SU-DHL-6 (cell line): Measurements from ENCODE around the gene UBE2D3.

ENCODE experiments used
- H2AFZ ChIP-seq: fragments of 200-600 bp; sonication (generic); 2 replicates; pipeline ENCODE4 v1.6.1; 2014; ENCODE audit warnings: low read depth, mild to moderate bottlenecking, moderate library complexity, mixed read lengths, antibody characterized with exemption, low read length; ENCODE audit not compliant: severe bottlenecking
- H3F3A ChIP-seq: fragments of 200-600 bp; shearing (Covaris generic); 2 replicates; pipeline ENCODE4 v1.6.0; 2016; ENCODE audit warnings: antibody characterized with exemption, mild to moderate bottlenecking; ENCODE audit not compliant: insufficient read depth
- H3K27ac ChIP-seq: fragments of 200-600 bp; sonication (generic); 2 replicates; pipeline ENCODE4 v1.5.1; 2016; ENCODE audit warnings: low read depth, mild to moderate bottlenecking, low read length, moderate library complexity, mixed read lengths
- H3K27me3 ChIP-seq: fragments of 200-600 bp; sonication (generic), shearing (Covaris generic); 2 replicates; pipeline ENCODE4 v1.6.0; 2014; ENCODE audit warnings: mild to moderate bottlenecking, low read length
- H3K36me3 ChIP-seq: fragments of 200-600 bp; sonication (generic); 2 replicates; pipeline ENCODE4 v1.6.1; 2014; ENCODE audit warnings: mild to moderate bottlenecking, low read length, mixed read lengths
- H3K4me2 ChIP-seq: fragments of 300-600, 200-600 bp; shearing (Covaris generic), sonication (generic); 2 replicates; pipeline ENCODE4 v1.6.0; 2014; ENCODE audit warnings: low read length, low read depth, mild to moderate bottlenecking; ENCODE audit not compliant: poor library complexity, severe bottlenecking
- H3K4me3 ChIP-seq: fragments of 200-600 bp; sonication (generic); 2 replicates; pipeline ENCODE4 v1.5.1; 2014; ENCODE audit warnings: antibody characterized with exemption, low read length, mild to moderate bottlenecking, mixed read lengths; ENCODE audit not compliant: insufficient read depth, poor library complexity, severe bottlenecking
- H3K79me2 ChIP-seq: fragments of 200-600 bp; sonication (generic); 2 replicates; pipeline ENCODE4 v1.6.1; 2014; ENCODE audit warnings: mild to moderate bottlenecking, low read length, moderate library complexity; ENCODE audit not compliant: insufficient read depth
- H3K9ac ChIP-seq: fragments of 200-600 bp; sonication (generic); 2 replicates; pipeline ENCODE4 v1.7.0; 2014; ENCODE audit warnings: mild to moderate bottlenecking, low read length
- H3K9me2 ChIP-seq: fragments of 200-600 bp; sonication (generic); replicated peaks from 2 replicates; pipeline ENCODE4 v1.6.1; 2014; ENCODE audit warnings: low read length; ENCODE audit not compliant: insufficient read depth
- H3K9me3 ChIP-seq: fragments of 200-600 bp; sonication (generic); 2 replicates; pipeline ENCODE4 v1.6.1; 2014; ENCODE audit warnings: low read length, mixed read lengths; ENCODE audit not compliant: insufficient read depth
- H4K20me1 ChIP-seq: fragments of 200-600 bp; sonication (generic); 2 replicates; pipeline ENCODE4 v1.6.1; 2014; ENCODE audit warnings: low read depth, mild to moderate bottlenecking, antibody characterized with exemption, low read length, moderate library complexity, mixed read lengths
- EZH2phosphoT487 ChIP-seq: fragments of 200-600 bp; sonication (generic), shearing (Covaris generic); conservative IDR thresholded peaks from 2 replicates; pipeline ENCODE4 v1.6.1; 2018; ENCODE audit warnings: mild to moderate bottlenecking, antibody characterized with exemption, low read length, moderate library complexity, mixed read lengths
- TF ChIP-seq, protein P1 (sequence below): fragments of 200-600 bp; sonication (generic); IDR thresholded peaks from one replicate; pipeline ENCODE4 v1.5.1; 2017; ENCODE audit warnings: antibody characterized with exemption, mild to moderate bottlenecking, low read length, moderate library complexity; ENCODE audit not compliant: insufficient read depth, poor library complexity, severe bottlenecking

The UBE2D3 gene

DNA sequence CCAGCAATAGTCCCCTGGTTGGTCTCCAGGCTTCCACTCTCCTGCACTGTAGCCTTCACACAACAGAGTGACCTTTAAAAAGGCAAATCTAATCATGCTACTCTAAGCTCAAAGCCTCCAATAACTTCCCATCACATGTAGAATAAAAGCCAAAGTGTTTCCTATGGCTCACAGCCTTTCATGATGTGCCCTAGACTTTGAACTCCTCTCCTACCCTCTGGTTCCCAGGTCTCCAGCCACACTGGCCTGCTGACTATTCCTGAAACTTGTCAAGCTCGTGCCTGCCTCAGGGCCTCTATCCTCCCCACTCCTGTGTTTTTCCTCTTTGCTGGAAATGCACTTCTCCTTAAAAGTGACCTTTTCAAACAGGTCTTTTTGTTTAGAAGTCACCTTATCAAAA is 69.7 kb downstream of the UBE2D3 start:
- H4K20me1 ChIP-seq: no peaks in the 10 kb centered on the region
- H3K9me3 ChIP-seq: no peaks in the 10 kb centered on the region
- H3K79me2 ChIP-seq: peaks cover 35% of the 10 kb centered on the region; the same call in 1 of the 2 replicates
- no peak overlapping the region for H3K9ac ChIP-seq
- TF ChIP-seq, protein P1, sequence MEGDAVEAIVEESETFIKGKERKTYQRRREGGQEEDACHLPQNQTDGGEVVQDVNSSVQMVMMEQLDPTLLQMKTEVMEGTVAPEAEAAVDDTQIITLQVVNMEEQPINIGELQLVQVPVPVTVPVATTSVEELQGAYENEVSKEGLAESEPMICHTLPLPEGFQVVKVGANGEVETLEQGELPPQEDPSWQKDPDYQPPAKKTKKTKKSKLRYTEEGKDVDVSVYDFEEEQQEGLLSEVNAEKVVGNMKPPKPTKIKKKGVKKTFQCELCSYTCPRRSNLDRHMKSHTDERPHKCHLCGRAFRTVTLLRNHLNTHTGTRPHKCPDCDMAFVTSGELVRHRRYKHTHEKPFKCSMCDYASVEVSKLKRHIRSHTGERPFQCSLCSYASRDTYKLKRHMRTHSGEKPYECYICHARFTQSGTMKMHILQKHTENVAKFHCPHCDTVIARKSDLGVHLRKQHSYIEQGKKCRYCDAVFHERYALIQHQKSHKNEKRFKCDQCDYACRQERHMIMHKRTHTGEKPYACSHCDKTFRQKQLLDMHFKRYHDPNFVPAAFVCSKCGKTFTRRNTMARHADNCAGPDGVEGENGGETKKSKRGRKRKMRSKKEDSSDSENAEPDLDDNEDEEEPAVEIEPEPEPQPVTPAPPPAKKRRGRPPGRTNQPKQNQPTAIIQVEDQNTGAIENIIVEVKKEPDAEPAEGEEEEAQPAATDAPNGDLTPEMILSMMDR: no peak
- TF ChIP-seq EZH2phosphoT487: no peak
- H3K4me3 ChIP-seq: no peak overlapping the region
- H3K4me2 ChIP-seq: no peak overlapping the region
- no peaks in the 10 kb centered on the region for H3K36me3 ChIP-seq
- no peaks in the 10 kb centered on the region for H3K27me3 ChIP-seq
- no peaks in the 10 kb centered on the region for H3F3A ChIP-seq
- H2AFZ ChIP-seq: no peak overlapping the region
- H3K9me2 ChIP-seq: no peaks in the 10 kb centered on the region
- H3K27ac ChIP-seq: no peak overlapping the region

DNA sequence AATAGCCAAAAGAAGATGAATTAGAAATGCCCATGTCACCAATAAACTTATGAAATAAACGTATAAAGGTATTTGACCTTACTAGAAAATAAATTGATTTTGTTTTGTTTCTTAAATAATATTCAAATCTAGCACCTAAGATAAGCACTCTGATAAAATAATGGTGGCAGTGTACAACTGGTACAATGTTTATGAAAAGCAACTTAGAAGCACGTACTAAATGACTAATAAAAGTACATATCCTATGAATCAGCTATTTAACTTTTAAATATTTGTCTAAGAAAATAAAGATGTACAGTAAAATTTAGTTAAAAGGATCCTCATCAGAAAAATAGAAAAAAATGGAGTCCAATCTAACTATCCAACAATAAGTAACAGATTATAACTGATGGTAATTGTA is 73.3 kb downstream of the UBE2D3 start:
- peaks cover 24% of the 10 kb centered on the region; the same call in 1 of the 2 replicates for H3K79me2 ChIP-seq
- no peaks in the 10 kb centered on the region for H4K20me1 ChIP-seq
- H3F3A ChIP-seq: no peaks in the 10 kb centered on the region
- no peaks in the 10 kb centered on the region for H3K9me2 ChIP-seq
- no peak overlapping the region for H3K4me2 ChIP-seq
- no peaks in the 10 kb centered on the region for H3K36me3 ChIP-seq
- no peak overlapping the region for H3K9ac ChIP-seq
- no peaks in the 10 kb centered on the region for H3K27me3 ChIP-seq
- no peak overlapping the region for H3K4me3 ChIP-seq
- no peak overlapping the region for H3K27ac ChIP-seq
- H2AFZ ChIP-seq: no peak overlapping the region
- no peak for TF ChIP-seq EZH2phosphoT487
- TF ChIP-seq, protein P1: no peak
- no peaks in the 10 kb centered on the region for H3K9me3 ChIP-seq

DNA sequence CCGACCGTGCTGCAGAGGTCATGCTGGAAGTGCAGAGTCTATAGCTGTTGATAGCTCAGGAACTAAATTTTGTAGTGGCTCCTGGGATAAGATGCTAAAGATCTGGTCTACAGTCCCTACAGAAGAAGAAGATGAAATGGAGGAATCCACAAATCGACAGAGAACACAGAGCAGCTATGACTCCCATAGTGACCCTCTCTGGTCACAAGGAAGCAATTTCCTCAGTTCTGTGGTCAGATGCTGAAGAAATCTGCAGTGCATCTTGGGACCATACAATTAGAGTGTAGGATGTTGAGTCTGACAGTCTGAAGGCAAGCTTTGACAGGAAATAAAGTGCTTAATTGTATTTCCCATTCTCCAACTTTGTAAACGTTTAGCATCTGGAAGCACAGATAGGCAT is 75.4 kb downstream of the UBE2D3 start:
- Histone ChIP-seq H3K4me3 (no peak overlapping the region), H3K27me3 (no peaks in the 10 kb centered on the region), H3K27ac (no peak overlapping the region), H3F3A (no peaks in the 10 kb centered on the region), H3K9me2 (no peaks in the 10 kb centered on the region), H3K36me3 (no peaks in the 10 kb centered on the region), H2AFZ (no peak overlapping the region), H3K4me2 (no peak overlapping the region), H3K9ac (no peak overlapping the region), H4K20me1 (no peaks in the 10 kb centered on the region), H3K9me3 (no peaks in the 10 kb centered on the region), H3K79me2 (peaks cover 7% of the 10 kb centered on the region; the same call in 1 of the 2 replicates)
- TF ChIP-seq, protein P1: no peak
- no peak for TF ChIP-seq EZH2phosphoT487
